Measurements from ENCODE around the gene SLC6A19. TPM values are rescaled to one million over a fixed set of nuclear protein-coding genes. Genes with fewer than 3 reads are reported as not detected.

The SLC6A19 gene
- total and polyA plus RNA-seq, 2 of the 4 experiments (the other 2 are of a cell fraction): not detected

DNA sequence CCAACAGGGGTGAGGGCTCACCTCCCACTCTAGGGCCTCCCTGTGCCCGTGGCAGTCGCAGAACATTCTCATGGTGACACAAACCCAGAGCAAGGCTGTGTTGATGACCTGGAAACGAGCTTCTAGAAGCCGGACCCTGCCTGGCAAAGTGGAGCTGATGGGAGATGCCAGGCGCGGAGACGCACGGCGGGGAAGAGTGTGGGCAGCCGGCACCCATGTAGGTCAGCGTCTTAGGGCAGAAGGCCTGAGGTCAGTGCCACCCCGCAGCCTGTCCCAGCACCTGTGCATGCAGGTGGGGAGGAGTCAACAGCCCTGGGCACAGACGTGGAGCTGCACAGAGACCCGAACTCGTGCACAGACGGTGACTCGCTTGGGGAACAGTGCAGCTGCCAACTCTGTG lies 29.2 kb downstream of the SLC6A19 start:
- Histone ChIP-seq H3K18ac (ENCODE audit: low read depth, low read length) (no peak overlapping the region), H2AK9ac (replicated peaks; ENCODE audit: low read depth, low read length, poor library complexity) (no peak overlapping the region), H3K27ac (ENCODE audit: insufficient read depth, low read length) (no peak overlapping the region), H3K14ac (replicated peaks; ENCODE audit: low read depth, low read length) (no peak overlapping the region), H2AFZ (replicated peaks; ENCODE audit: low read length, poor library complexity) (no peak overlapping the region), H3K4me2 (ENCODE audit: low read depth, low read length) (no peak overlapping the region), H3K4me1 (ENCODE audit: control insufficient read depth, insufficient read depth, low read length) (no peaks in the 10 kb centered on the region; the same call in 1 of the 2 replicates), H3K4ac (ENCODE audit: low read depth, low read length) (no peak overlapping the region), H3K9ac (ENCODE audit: low read depth, low read length) (no peak overlapping the region), H3K79me1 (ENCODE audit: low read depth in 1 of 2, low read length in 2 of 2) (no peaks in the 10 kb centered on the region), H3K27me3 (ENCODE audit: control insufficient read depth, insufficient read depth, low read length) (peaks cover 2% of the 10 kb centered on the region; the same call in 1 of the 2 replicates), H4K20me1 (ENCODE audit: insufficient read depth, low read length) (no peaks in the 10 kb centered on the region), H4K5ac (ENCODE audit: low read depth, low read length) (no peak overlapping the region), H3K36me3 (ENCODE audit: control insufficient read depth, insufficient read depth, low read length) (no peaks in the 10 kb centered on the region), H2BK20ac (ENCODE audit: low read depth, low read length) (no peak overlapping the region), H3K23ac (ENCODE audit: low read depth, low read length) (no peak overlapping the region), H3K56ac (ENCODE audit: extremely low read depth, insufficient read depth, low read length) (no peak overlapping the region), H2BK15ac (ENCODE audit: low read depth, low read length) (no peak overlapping the region), H4K8ac (ENCODE audit: low read depth in 2 of 2, low read length in 2 of 2) (no peak overlapping the region), H2BK120ac (ENCODE audit: low read depth, low read length) (no peak overlapping the region), H3K9me1 (ENCODE audit: insufficient read depth, low read length) (no peaks in the 10 kb centered on the region), H2BK5ac (ENCODE audit: low read depth, low read length, poor library complexity, severe bottlenecking) (no peak overlapping the region), H2AK5ac (ENCODE audit: low read depth, low read length) (no peak overlapping the region), H3K4me3 (ENCODE audit: insufficient read depth, low read depth, low read length) (no peak overlapping the region), H4K91ac (ENCODE audit: insufficient read depth, low read depth, low read length) (no peak overlapping the region), H3K9me3 (ENCODE audit: control insufficient read depth, insufficient read depth, low read length) (peaks cover 9% of the 10 kb centered on the region; the same call in 1 of the 2 replicates)
- POLR2A ChIA-PET (ENCODE audit: unreplicated experiment): no interaction called here
- DNase-seq: no peak
- no TSS peak for BruUV-seq (replicated peaks)
- CTCF ChIA-PET: no interaction called here
- intact Hi-C loops (cut with micrococcal nuclease): no loop called here
- WGBS, 2 experiments (ENCODE audit: extremely low coverage in 2 of 2, insufficient read length in 1 of 2): 70% methylated on average over 17 of the region's 17 CpGs; no CpG with 5 or more reads in 1 of the 2 experiments
- in situ Hi-C loops (cut with MboI; ENCODE audit: low sequenced_read_pairs): no loop called here
- no peak for ATAC-seq (ENCODE audit: low read depth)
- dilution Hi-C loops (cut with HindIII; ENCODE audit: low sequenced_read_pairs, unreplicated experiment): no loop called here
- TF ChIP-seq CHD1 (IDR thresholded peaks at IDR 0.05; ENCODE audit: low read depth, low read length) (no peak), BHLHE40 (IDR thresholded peaks at IDR 0.05; ENCODE audit: low read depth, low read length) (no peak), MXI1 (IDR thresholded peaks at IDR 0.05; ENCODE audit: borderline replicate concordance, low read depth, low read length) (no peak), SMC3 (IDR thresholded peaks at IDR 0.05; ENCODE audit: low read depth, low read length) (no peak), FOS (IDR thresholded peaks at IDR 0.05; ENCODE audit: low read depth, low read length) (no peak), MAZ (IDR thresholded peaks at IDR 0.05; ENCODE audit: borderline replicate concordance, low read depth, low read length) (no peak), RFX5 (IDR thresholded peaks at IDR 0.05; ENCODE audit: low read depth, low read length) (no peak), RAD21 (IDR thresholded peaks at IDR 0.05; ENCODE audit: low read length) (no peak), POLR2A (IDR thresholded peaks at IDR 0.05; ENCODE audit: low read depth, low read length) (no peak), RCOR1 (IDR thresholded peaks at IDR 0.05; ENCODE audit: insufficient replicate concordance, low read length) (no peak)
- TF ChIP-seq, protein P1, sequence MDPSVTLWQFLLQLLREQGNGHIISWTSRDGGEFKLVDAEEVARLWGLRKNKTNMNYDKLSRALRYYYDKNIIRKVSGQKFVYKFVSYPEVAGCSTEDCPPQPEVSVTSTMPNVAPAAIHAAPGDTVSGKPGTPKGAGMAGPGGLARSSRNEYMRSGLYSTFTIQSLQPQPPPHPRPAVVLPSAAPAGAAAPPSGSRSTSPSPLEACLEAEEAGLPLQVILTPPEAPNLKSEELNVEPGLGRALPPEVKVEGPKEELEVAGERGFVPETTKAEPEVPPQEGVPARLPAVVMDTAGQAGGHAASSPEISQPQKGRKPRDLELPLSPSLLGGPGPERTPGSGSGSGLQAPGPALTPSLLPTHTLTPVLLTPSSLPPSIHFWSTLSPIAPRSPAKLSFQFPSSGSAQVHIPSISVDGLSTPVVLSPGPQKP (IDR thresholded peaks at IDR 0.05; ENCODE audit: borderline replicate concordance, low read depth, low read length): no peak
- TF ChIP-seq, protein P2, sequence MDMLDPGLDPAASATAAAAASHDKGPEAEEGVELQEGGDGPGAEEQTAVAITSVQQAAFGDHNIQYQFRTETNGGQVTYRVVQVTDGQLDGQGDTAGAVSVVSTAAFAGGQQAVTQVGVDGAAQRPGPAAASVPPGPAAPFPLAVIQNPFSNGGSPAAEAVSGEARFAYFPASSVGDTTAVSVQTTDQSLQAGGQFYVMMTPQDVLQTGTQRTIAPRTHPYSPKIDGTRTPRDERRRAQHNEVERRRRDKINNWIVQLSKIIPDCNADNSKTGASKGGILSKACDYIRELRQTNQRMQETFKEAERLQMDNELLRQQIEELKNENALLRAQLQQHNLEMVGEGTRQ (IDR thresholded peaks at IDR 0.05; ENCODE audit: low read depth, low read length): no peak

Data from IMR-90 (cell line).